ENCODE data around the gene CLSTN2.

DNA sequence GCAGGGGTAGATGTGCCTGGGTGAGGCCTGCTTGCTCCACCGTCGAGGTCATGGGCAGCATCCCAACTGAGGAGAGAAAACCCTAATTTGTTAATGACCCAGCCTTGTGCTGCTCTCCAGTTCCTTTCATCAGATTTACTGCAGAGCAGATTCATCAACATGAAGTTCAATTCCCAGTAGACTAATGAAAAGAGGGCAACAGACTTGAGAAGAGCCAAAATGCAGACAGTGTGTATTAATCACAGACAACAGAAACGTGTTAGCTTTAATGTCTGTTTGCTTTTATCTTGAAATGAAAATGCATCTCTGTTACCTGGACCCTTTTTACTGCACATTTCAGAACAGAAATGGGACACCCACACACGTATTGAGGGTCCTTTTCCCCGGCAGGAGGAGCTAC, 639.4 kb downstream of the CLSTN2 start:
- TF ChIP-seq, protein P1, sequence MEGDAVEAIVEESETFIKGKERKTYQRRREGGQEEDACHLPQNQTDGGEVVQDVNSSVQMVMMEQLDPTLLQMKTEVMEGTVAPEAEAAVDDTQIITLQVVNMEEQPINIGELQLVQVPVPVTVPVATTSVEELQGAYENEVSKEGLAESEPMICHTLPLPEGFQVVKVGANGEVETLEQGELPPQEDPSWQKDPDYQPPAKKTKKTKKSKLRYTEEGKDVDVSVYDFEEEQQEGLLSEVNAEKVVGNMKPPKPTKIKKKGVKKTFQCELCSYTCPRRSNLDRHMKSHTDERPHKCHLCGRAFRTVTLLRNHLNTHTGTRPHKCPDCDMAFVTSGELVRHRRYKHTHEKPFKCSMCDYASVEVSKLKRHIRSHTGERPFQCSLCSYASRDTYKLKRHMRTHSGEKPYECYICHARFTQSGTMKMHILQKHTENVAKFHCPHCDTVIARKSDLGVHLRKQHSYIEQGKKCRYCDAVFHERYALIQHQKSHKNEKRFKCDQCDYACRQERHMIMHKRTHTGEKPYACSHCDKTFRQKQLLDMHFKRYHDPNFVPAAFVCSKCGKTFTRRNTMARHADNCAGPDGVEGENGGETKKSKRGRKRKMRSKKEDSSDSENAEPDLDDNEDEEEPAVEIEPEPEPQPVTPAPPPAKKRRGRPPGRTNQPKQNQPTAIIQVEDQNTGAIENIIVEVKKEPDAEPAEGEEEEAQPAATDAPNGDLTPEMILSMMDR (conservative IDR thresholded peaks at IDR 0.05 in 1 of 2, IDR thresholded peaks at IDR 0.05 in 1 of 2; ENCODE audit: extremely low read depth in 1 of 2, insufficient read depth in 1 of 2, low read depth in 1 of 2, low read length in 2 of 2): no peak
- TF ChIP-seq EZH2 (IDR thresholded peaks at IDR 0.05; ENCODE audit: borderline replicate concordance, low read length): no peak
